ENCODE data around the gene TKT.
"Not testable (repeated sequence)": the region's sequence is repeated elsewhere in the genome, so short reads cannot be mapped to it uniquely, and the experiment has no call there.

The TKT gene, protein sequence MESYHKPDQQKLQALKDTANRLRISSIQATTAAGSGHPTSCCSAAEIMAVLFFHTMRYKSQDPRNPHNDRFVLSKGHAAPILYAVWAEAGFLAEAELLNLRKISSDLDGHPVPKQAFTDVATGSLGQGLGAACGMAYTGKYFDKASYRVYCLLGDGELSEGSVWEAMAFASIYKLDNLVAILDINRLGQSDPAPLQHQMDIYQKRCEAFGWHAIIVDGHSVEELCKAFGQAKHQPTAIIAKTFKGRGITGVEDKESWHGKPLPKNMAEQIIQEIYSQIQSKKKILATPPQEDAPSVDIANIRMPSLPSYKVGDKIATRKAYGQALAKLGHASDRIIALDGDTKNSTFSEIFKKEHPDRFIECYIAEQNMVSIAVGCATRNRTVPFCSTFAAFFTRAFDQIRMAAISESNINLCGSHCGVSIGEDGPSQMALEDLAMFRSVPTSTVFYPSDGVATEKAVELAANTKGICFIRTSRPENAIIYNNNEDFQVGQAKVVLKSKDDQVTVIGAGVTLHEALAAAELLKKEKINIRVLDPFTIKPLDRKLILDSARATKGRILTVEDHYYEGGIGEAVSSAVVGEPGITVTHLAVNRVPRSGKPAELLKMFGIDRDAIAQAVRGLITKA

DNA sequence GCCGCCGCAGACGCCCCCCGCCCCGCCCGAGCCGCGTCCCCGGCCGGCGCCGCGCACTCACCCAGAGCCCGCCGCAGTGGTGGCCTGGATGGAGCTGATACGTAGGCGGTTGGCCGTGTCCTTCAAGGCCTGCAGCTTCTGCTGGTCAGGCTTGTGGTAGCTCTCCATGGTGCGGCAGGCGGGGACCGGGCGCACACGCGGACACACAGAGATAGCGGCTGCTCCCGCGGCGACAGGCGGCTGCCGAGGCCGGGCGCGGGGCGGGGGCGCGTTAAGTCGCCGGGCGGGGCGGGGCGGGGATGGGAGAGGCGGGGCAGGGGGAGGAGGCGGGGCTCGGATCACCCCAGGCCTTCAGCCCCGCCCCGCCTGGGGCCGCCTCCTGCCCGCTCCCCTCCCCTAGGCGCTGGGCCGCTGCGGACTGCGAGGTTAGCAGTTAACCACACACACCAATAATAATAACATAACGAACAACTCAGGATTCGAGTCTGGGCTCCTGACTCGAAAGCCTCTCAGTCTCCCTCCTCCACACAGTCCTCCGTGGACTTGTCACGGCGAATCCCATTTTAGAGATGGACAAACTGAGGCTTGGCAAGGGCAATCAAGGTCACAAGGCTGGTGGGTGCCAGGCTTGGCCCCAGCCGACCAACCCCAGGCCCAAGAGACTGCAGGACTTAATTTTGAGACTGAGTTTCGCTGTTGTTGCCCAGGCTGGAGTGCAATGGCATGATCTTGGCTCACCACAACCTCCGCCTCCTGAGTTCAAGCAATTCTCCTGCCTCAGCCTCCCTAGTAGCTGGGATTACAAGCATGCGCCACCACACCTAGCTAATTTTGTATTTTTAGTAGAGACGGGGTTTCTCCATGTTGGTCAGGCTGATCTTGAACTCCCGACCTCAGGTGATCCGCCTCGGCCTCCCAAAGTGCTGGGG, at the start of gene TKT:
TSS of gene TKT (minus strand) at position 248 of the 929 bp plus-strand sequence. CDS start at position 168, 80 bp downstream.
- peak; percentile 80 for DNase-seq

DNA sequence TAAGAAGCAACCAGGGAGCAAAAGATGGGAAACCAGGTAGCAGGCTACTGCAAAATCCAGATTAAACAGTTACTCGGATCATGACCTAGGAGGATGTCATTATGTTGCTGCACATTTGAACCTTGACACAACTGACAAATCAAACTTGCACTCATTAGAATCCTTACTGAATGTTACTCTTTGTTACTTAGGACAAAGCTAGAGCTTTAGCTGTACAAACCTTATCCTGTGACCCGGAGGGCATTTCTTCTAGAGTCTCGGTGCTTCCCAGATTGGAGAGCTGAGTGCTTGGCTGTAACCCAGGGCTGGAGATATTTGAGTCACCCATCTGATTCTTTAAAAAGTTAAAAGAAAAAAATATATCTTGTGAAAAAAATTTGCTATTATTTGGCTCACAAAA, 48.1 kb upstream of the TKT start:
- DNase-seq, result no peak

DNA sequence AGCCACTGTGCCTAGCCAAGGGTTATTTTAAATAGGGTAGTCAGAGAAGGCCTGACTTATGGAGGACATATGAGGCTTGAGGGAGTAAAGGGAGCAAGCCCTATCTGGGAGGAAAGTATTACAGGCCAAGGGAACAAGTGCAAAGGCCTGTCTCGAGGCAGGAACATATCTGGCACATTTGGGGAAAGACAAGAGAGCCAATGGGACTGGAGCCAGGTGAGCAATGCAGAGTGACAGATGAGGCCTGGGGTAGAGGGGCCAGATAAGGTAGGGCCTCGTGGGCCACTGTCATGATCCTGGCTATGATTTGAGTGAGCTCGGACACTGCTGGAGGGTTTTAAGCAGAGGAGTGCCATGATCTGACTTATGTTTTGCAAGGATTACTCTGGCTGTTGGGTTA, 47.7 kb upstream of the TKT start:
- DNase-seq, result no peak

DNA sequence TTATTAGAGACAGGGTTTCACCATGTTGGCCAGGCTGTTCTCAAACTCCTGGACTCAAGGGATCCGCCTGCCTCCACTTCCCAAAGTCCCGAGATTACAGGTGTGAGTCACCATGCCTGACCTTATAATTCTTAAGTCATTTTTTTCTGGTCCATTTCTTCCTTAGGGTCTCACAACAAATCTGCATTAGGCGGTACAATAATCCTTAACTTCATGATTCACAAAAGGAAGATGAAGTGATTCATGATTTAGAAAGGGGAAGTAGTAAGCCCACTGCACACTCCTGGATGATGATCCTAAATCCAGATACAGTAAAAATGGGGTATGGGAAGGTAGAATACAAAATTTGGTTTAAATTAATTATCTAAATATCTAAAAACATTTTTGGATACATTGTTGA, 45.0 kb upstream of the TKT start:
- DNase-seq, result no peak

DNA sequence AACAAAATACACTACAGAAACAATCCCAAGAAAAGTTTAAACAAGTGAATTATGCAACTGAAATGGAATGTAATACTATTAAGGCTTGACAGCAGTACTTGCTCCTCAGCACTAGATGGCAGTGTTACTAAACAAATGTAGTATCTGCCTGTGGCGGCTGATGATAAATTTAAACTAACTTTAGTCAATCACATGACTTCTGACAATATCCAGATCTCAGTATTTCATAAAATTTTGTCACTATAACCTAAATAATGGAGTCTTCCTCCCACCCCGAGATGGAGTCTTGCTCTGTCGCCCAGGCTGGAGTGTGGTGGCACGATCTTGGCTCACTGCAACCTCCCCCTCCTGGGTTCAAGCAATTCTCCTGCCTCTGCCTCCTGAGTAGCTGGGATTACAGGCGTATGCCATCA, 43.8 kb upstream of the TKT start:
- not testable (repeated sequence) for DNase-seq

DNA sequence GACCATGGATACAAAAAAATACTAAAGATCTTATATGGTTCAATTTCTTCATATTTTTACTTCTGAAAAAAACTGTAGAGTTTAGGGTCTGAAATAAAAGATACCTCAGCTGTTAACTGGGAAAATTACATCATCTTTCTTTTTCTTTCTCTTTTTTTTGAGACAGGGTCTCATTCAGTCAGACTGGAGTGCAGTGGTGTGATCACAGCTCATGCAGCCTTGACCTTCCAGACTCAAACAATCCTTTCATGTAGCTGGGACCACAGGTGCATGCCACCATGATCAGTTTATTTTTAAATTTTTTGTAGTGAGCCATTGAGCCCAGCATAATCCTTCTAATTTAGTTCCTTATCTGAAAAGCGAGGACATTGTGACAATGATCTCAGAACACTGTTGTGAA, 39.6 kb upstream of the TKT start:
- no peak for DNase-seq

DNA sequence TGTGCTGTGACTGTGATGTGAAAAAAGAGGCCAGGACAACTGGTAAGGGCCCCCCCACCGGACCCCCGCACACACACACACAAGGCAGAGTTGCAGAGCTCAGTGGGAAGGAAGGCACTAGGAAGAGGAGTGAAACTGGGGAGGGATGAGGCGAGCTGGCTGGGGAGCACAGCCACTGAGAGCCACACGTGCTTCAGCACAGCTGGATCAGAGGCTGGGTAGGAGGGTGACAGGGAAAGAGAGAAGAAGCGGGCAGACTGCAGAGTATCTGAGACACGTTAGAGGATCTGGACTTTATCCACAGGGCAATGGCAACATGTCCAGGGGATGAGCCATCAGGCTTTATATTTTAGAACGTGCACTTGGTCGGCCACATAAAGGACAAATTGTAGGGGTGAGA, 38.0 kb upstream of the TKT start:
- no peak for DNase-seq

DNA sequence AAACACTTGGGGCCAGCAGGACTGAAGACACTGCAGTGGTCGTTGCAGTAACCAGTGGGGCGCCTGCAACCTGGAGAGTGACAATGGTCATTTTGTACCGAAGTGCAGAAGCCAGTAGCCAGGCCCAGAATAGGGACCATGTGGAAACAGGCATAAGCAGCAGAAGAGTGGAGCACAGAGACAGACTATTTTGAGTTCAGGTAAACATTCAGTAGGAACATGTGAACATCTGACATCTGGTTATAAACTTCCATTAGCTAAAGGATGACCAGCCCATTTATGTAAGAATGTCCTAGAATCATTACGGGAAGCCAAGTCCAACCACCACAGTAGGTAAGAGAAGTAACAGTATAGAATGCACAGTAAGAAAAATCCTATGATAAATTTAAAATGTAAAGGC, 32.4 kb upstream of the TKT start:
- no peak for DNase-seq

DNA sequence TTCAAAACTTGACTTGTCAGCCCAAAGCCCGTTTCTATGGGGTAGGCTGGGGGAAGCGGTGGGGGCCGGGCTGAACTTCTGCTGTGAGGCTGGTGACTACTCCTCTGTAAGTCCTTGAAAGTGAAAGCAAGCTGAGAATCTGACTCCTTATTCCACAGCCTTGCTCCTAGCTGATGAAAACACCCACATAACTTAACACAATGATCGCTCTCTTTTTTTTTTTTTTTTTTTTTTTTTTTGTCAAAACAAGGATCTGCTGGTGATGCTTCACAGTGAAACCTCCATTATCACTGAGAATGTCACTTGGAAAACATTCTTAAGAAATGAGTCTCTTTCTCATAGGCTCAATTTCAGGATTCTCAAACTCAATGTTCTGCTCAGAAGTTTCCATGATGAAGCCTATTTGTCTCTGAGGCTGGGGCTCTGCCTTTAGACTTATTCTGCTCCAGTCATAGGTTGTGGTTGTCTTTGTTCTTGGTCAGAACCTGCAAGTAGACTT, 31.4 kb upstream of the TKT start:
- no peak for DNase-seq

DNA sequence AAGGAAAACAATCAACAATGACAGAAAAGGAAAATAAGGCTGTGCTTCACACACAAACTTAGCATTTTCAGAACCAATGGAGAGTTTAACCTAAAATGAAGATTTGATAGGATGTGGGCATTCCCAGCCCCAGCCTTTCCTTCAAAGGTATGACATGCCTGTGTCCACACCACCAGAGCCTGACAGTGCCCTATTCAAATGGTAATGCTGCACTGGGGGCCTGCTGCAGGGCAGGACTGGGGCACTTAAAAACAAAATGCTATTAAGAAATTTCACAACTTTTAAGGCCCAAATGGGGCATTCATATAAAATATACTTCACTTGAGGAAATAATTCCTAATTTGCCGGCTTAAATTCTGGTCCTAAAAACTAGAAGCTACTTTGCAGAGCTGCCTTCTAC, 30.9 kb upstream of the TKT start:
- no peak for DNase-seq

DNA sequence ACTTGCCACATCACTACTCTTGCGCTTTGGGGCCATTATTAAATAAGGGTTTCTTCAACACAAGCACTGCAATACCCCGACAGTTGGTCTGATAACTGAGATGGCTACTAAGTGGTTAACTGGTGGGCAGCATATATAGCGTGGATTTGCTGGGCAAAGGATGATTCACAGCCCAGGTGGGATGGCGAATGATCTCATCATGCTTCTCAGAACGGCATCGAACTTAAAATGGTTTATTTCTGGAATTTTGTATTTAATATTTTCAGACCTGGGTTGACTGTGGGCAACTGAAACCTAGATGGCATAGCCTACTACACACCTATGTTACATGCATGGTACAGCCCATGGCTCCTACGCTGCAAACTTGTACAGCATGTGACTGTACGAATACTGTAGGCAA, 26.8 kb upstream of the TKT start:
- DNase-seq, result no peak

DNA sequence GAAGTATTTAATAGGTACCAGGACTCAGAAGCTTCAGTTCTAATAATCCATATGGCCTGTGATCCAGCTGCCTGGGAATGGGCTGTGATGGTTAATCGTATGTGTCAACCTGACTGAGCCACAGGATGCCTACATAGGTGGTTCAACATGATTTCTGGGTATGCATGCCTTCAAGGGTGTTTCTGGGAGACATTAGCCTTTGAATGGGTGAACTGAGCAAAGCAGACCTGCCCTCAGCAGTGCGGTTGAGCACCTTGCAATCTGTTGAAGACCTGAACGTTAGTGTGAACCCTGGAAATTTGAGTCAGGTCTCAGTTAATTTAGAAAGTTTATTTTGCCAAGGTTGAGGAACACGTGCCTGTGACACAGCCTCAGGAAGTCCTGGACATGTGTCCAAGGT, 22.8 kb upstream of the TKT start:
- DNase-seq, result no peak

DNA sequence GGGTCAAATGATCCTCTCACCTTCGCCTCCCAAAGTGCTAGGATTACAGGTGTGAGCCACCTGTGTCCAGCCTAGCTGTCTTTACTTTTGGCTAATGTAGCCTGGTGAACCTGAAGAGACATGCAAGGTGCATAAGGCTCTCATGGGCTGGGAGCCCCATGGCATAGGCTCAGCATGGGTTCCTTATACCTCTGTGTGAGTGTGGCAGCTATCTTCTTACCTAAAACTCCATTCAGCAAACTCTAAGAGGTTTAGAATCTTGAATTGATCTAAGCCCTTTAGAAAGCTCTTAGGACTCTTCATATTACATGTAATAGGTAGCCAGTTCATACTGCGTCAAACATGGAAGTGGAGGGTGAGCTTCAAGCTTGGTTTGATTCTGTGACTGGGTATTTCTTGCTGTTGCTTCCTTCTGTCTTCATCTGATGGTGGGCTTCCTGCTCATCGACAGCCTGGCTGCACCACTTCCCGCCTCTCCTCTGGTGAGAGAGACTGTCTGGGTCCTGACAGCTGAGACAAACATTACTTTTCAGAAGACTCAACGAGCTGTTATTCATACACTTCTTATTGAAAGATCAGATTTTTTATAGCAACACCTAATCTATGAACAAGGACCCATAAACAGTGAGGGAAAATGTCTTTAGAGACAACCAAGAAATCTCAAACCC, 19.2 kb upstream of the TKT start:
- no peak for DNase-seq

DNA sequence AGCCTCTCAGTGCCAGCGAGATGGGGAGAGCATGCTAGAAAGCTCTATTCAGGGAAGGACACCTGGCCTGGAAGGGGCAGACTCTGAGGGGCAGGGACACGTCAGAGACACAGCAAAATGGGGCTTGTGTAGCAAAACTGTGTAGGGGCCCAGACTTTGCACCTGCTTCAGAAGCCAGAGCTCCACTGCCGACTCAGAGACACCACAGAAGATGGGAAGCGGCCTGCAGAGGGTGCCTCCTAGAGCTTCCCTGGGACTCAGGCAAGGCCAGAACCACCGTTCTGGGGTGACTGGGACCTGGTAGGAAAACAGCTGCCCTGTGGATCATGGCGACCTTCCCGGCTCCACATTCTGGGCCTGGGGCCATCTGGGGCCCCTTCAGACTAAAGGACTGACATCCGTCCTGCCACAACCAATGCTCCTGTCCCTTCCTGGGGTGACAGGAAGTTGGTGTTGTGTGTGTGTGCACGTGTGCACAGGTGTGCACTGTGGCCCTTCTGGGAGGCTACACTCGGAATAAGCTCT, 17.4 kb upstream of the TKT start:
- DNase-seq, result no peak

DNA sequence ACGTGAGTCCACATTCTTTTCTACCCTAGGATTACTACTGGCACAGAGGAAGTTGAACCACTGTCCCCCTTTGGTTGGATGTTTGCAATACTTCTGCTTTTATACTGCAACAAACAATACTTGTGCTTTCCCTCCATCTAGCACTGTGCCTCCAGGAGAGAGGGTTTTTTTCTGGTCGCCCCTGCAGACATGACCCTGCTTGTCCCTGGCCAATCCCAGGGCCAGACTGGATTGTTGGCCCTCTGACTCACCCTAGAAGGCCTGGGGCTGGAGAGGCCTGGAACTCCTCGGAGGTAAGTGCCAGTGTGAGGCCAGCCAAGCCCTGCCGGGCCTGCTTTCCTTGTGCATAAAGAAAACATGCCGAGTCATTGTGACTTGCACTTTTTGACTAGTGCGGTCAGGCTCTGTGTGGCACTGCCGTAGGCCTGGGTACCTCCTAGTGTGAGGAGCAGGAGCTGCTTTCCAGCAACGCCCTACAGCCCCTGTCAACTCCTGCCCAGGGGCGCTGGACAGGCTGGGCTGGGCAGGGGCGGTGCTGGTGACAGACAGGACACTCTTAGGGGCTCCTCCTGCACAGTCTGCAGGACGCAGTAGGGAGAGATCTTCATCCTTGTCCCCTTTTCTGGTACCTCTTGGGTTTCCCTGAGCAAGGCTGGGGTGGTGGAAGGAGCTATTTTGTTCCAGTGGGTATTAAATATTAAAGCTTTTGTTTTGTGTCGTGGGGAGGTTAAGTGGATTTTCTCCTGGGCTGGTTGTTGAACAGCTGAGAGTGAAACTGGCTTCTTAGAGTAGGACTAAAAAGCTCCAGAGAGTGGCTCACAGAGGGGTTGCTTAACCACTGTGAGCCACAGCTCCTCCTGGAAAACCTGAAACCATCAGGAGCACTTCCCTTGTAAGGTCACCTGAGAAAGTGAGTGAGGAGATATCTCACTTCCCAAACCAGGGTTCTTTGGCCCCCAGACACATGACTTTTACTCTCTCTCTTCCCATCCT, 14.4 kb upstream of the TKT start:
- no peak for DNase-seq

DNA sequence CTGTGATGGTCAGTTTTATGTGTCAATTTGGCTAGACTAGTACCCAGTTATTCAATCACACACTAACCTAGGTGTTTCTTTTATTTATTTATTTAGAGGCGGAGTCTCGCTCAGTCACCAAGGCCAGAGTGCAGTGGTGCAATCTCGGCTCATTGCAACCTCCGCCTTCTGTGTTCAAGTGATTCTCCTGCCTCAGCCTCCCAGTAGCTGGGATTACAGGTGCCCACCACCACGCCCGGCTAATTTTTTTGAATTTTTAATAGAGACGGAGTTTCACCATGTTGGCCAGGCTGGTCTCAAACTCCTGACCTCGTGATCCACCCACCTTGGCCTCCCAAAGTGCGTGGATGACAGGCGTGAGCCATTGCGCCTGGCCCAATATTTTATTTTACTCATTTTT, 13.4 kb upstream of the TKT start:
- DNase-seq, result not testable (repeated sequence)

DNA sequence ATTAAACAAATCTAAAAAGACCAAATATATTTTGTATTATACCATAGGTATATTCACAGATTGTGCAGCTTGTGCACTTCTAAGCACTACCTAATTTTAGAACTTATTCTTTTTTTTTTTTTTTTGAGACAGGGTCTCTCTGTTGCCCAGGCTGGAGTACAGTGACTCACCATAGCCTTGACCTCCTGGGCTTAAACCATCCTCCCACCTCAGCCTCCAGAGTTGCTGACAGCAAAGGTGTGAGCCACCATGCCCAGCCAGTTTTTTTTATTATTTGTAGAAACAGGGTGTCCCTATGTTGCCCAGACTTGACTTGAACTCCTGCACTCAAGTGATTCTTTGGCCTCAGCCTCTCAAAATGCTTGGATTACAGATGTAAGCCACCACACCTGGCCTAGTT, 11.9 kb upstream of the TKT start:
- no peak for DNase-seq

DNA sequence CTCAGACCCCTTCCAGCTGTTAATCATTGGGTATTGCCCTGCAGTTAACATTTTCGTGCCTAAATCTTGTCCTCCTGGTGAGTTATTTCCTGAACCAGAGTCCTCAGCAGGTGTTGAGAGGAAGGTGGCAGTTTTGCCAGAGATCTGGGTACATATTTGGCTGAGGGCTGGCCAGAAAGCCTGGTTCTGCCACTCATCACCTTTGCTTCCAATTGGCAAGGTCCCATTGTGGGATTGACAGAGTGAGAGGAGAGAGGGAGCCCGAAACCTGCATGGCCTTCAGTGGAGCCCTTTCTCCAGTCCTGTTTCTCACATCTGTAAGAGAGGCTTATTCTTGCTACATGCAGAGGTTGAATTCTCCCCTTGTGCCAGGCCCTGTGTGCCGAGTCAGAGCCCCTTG, 8.9 kb upstream of the TKT start:
- no peak for DNase-seq

DNA sequence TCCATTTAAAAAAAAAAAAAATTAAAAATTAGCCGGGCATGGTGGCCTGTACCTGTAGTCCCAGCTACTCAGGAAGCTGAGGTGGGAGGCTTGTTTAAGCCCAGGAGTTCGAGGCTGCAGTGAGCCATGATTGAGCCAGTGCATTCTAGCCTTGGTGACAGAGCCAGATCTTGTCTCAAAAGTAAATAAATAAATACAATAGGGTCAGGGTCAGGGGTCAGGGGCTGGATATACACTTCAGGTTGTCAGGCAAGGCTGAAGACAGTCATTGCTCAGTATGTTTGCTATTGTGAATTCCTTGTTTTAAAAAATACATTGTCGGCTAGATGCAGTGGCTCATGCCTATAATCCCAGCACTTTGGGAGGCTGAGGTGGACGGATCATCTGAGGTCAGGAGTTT, 8.1 kb upstream of the TKT start:
- DNase-seq, result no peak

DNA sequence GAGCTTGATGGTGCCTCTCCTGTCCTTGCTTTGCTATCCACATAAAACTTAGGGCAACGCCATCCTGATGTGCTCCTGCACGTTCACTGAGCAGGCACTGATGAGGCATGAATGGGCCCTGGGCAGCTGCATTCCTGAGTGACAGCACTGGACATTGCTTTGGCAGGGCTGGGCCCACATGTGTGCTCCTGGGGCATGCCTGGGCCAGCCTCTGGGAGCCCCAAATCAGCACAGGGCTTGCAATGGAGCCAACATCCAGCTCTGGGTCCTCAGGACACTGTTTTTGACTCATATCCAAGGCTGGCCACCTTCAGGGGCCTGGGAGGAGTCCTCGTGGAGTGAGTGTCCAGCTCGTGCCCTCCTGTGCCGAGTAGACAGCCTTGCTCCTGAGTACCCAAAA, 5.9 kb upstream of the TKT start:
- DNase-seq, result no peak

DNA sequence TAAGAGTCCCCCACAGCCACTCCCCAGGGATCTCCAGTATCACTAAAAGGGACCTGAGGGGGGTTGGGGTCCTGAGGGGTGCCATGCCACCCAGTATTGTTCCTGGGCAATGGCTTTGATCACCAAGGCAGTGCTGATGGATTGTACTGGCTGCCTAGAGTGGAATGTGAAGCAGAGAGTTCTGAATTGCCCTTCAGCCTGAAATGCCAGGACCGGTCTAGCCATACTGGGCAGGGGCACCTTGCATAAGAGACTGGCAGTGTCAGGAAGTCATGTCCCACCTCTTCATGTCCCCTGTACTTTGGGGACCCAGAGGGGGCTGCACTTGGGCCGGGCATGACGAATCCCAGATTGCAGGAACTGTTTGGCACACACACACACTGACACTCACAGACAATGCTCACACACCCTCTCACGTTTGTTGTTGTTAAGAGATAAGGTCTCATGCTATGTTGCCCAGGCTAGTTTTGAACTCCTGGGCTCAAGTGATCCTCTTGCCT, 4.5 kb upstream of the TKT start:
- DNase-seq, result no peak
